Liver (tissue), 3 donors: ENCODE data around the gene RGS17.

Experiments used
- CTCF ChIP-seq: fragments of 150-350 bp; IDR thresholded peaks from 2 replicates; pipeline ENCODE4 v1.5.1; 2017; ENCODE audit warnings: improper control_type of control experiment, low read depth, low read length; ENCODE audit not compliant: missing input control
- SP1 ChIP-seq: IDR thresholded peaks from 2 replicates; pipeline ENCODE4 v1.6.1; 2018; ENCODE audit warnings: antibody characterized with exemption, mild to moderate bottlenecking
- donor health status: healthy.
- donor health status: healthy.

- no peak for TF ChIP-seq CTCF
- TF ChIP-seq SP1: no peak
These were observed 127.8 kb downstream of the RGS17 start for GRCh38 chr6:153003366-153003690.
